Measurements from ENCODE around the gene SLC35E1.

SLC35E1 gene

DNA sequence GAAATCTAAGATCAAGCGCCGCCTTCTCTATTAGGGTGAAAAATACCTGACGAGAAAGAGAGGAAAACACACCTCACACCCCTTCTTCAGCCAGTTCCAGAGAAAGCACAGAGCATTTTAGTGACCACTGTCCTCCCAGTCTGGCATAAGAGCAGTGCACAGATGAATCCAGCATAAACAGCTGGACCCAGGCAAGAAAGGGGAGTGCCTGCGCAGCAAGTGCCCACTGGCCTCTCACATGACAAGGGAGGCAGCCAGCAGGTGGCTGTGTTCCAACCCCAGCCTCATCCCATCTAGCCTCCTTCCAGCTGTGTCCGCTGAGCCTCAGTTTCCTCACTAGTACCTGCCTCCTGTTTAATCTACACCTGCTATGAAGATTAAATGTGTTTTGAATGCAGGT, 47.8 kb upstream of the SLC35E1 start:
- DNase-seq (ENCODE audit: low read depth in 1 of 2, low spot score in 1 of 2), result no peak
- TF ChIP-seq SPI1 (IDR thresholded peaks at IDR 0.05; ENCODE audit: borderline replicate concordance, low read depth) (no peak), GABPA (IDR thresholded peaks at IDR 0.05; ENCODE audit: low read depth) (no peak), POLR2AphosphoS5 (IDR thresholded peaks at IDR 0.05; ENCODE audit: low read depth) (no peak)
- TF ChIP-seq, protein P1, sequence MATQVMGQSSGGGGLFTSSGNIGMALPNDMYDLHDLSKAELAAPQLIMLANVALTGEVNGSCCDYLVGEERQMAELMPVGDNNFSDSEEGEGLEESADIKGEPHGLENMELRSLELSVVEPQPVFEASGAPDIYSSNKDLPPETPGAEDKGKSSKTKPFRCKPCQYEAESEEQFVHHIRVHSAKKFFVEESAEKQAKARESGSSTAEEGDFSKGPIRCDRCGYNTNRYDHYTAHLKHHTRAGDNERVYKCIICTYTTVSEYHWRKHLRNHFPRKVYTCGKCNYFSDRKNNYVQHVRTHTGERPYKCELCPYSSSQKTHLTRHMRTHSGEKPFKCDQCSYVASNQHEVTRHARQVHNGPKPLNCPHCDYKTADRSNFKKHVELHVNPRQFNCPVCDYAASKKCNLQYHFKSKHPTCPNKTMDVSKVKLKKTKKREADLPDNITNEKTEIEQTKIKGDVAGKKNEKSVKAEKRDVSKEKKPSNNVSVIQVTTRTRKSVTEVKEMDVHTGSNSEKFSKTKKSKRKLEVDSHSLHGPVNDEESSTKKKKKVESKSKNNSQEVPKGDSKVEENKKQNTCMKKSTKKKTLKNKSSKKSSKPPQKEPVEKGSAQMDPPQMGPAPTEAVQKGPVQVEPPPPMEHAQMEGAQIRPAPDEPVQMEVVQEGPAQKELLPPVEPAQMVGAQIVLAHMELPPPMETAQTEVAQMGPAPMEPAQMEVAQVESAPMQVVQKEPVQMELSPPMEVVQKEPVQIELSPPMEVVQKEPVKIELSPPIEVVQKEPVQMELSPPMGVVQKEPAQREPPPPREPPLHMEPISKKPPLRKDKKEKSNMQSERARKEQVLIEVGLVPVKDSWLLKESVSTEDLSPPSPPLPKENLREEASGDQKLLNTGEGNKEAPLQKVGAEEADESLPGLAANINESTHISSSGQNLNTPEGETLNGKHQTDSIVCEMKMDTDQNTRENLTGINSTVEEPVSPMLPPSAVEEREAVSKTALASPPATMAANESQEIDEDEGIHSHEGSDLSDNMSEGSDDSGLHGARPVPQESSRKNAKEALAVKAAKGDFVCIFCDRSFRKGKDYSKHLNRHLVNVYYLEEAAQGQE (IDR thresholded peaks at IDR 0.05; ENCODE audit: insufficient replicate concordance, low read depth), result no peak
- TF ChIP-seq, protein P2, sequence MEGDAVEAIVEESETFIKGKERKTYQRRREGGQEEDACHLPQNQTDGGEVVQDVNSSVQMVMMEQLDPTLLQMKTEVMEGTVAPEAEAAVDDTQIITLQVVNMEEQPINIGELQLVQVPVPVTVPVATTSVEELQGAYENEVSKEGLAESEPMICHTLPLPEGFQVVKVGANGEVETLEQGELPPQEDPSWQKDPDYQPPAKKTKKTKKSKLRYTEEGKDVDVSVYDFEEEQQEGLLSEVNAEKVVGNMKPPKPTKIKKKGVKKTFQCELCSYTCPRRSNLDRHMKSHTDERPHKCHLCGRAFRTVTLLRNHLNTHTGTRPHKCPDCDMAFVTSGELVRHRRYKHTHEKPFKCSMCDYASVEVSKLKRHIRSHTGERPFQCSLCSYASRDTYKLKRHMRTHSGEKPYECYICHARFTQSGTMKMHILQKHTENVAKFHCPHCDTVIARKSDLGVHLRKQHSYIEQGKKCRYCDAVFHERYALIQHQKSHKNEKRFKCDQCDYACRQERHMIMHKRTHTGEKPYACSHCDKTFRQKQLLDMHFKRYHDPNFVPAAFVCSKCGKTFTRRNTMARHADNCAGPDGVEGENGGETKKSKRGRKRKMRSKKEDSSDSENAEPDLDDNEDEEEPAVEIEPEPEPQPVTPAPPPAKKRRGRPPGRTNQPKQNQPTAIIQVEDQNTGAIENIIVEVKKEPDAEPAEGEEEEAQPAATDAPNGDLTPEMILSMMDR (IDR thresholded peaks at IDR 0.05; ENCODE audit: insufficient read depth, low read length), result no peak

DNA sequence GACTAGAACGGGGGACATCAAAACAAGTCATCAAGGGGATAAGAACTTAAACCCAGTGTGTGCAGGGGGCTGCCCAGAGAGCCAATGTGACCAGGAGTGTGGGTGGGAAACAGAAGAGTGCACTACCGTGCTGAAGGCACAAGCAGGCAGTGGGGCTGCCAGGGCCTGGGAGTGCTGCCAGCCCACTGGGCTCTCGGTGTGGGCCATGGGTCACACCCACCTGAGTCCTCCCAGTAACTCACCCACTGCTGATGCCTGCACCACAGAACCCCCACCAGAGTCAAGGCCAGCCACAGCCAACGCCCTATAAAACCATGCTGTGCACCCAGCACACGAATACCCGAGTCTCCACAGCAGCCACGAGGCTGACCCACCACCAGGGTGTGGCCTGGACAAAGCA, 47.2 kb upstream of the SLC35E1 start:
- Histone ChIP-seq H3K4me3 (replicated peaks; ENCODE audit: insufficient read depth, low read length) (no peak overlapping the region), H3K27me3 (ENCODE audit: insufficient read depth, poor library complexity, severe bottlenecking) (no peaks in the 10 kb centered on the region), H3K27ac (replicated peaks) (no peak overlapping the region)
- DNase-seq (ENCODE audit: low read depth in 1 of 2, low spot score in 1 of 2), result no peak
- TF ChIP-seq SPI1 (IDR thresholded peaks at IDR 0.05; ENCODE audit: borderline replicate concordance, low read depth) (no peak), POLR2AphosphoS5 (IDR thresholded peaks at IDR 0.05; ENCODE audit: low read depth) (no peak), GABPA (IDR thresholded peaks at IDR 0.05; ENCODE audit: low read depth) (no peak)
- TF ChIP-seq, protein P1 (IDR thresholded peaks at IDR 0.05; ENCODE audit: insufficient replicate concordance, low read depth), result no peak
- TF ChIP-seq, protein P2 (IDR thresholded peaks at IDR 0.05; ENCODE audit: insufficient read depth, low read length), result no peak

More for the DNA sequence above, 47.8 kb upstream of the SLC35E1 start:
- no peaks in the 10 kb centered on the region for H3K27me3 ChIP-seq (ENCODE audit: insufficient read depth, poor library complexity, severe bottlenecking)
- H3K4me3 ChIP-seq (replicated peaks; ENCODE audit: insufficient read depth, low read length), result no peak overlapping the region
- H3K27ac ChIP-seq (replicated peaks), result no peak overlapping the region

DNA sequence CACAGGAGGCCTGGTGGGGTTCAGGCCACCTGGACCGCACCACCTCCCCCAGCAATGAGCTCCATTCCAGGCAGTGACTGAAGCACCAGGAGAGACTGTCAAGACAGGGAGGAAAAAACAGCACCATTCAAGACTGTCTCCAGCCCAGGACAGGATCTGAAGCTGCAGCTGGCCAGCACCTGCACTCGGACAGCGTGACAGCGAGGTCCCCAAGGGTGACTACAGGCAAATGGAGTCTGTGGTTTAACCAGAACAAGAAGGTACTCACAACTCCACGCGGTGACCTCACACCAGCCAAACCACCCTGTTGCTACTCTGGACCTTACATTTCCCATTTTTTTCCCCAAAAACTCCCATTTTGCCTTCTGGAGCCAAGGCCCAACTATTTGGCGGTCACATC, 46.0 kb upstream of the SLC35E1 start:
- no peak for DNase-seq (ENCODE audit: low read depth in 1 of 2, low spot score in 1 of 2)
- H3K4me3 ChIP-seq (replicated peaks; ENCODE audit: insufficient read depth, low read length), result no peak overlapping the region
- TF ChIP-seq, protein P1 (IDR thresholded peaks at IDR 0.05; ENCODE audit: insufficient replicate concordance, low read depth), result no peak
- TF ChIP-seq, protein P2 (IDR thresholded peaks at IDR 0.05; ENCODE audit: insufficient read depth, low read length), result no peak
- TF ChIP-seq POLR2AphosphoS5 (IDR thresholded peaks at IDR 0.05; ENCODE audit: low read depth) (no peak), GABPA (IDR thresholded peaks at IDR 0.05; ENCODE audit: low read depth) (no peak), SPI1 (IDR thresholded peaks at IDR 0.05; ENCODE audit: borderline replicate concordance, low read depth) (no peak)
- H3K27ac ChIP-seq (replicated peaks), result no peak overlapping the region
- no peaks in the 10 kb centered on the region for H3K27me3 ChIP-seq (ENCODE audit: insufficient read depth, poor library complexity, severe bottlenecking)
